GM19025 (cell line): ENCODE results near the gene FGF13.

Experiments
- ATAC-seq: cut with Tn5 transposase; IDR thresholded peaks from one replicate; pipeline ENCODE4 v1.9.1; 2021; ENCODE audit warnings: mild to moderate bottlenecking, low read depth, moderate library complexity; ENCODE audit not compliant: unreplicated experiment

The FGF13 gene

DNA sequence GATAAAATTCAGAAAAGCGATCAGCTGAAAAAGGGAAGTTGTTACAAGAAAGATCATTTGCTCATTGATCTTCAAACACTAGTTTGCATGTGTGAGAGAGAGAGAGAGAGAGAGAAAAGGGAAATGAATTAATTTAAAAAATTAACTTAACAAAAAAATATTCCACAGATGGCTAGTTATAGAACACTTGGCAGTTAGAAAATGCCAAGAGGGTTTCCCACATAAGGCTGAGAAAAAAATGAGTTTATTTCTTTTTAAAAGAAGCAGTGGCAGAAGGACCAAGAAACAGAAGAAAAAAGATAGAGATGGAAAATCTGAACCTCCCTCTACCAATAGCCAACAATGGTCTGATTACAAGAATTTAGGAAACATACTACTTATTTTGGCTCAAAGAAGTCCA, 47.1 kb downstream of the FGF13 start:
- no peak for ATAC-seq

DNA sequence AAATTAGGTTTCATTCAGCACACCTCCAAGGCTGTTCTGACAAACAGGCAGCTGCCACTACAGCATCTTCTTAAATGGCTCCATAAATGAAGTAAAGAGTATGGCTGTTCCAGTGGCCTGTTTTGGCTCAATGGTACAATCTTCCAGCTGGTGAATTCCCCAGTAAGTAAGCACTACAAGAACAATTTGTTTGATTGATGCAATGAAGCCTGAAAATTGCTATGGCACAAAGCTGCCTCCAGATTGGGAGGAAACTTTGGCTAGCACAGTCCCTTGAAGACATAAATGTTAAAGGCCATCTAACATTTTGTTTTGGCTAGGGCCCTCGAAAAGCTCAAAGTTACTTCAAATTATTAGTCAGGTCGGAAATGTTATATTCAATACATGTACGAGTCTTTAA, 47.5 kb downstream of the FGF13 start:
- no peak for ATAC-seq

DNA sequence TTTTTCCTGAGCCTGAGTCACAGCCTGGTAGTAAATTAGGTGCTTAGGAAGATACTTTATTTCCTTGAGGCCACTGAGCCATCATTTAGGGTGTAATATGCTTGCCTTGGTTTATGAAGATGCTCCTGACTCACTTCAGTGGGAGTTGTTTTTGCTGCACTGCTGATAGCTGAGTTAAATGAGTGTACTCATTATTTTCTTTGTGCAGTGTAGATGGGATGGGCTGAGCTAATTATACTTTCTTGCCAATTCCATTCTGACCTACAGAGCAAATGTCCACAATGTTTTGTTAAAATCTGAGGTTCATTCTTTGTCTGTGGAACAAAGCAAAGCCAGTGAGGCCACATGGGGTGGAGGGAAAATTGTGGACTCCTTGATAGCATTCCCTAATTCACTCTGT, 60.0 kb downstream of the FGF13 start:
- ATAC-seq = no peak

DNA sequence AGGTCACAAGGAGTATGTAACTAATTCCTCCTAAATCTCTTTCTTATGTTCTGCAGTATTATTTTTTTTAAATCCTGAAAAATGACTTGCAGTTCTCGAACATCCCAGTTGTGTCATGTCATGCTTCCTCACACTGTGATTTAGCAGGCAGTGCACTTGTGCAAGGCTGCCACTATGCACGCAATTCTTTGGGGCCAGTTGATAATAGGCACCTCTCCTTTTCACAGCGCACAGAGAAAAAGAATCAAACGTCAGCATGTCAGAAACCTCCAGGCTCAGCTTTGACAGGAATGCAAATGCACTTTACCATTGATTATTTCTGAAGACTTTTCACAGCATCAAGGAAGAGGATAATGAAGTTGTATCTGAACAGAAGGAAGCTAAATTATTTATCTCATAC, 62.9 kb downstream of the FGF13 start:
- ATAC-seq = no peak

DNA sequence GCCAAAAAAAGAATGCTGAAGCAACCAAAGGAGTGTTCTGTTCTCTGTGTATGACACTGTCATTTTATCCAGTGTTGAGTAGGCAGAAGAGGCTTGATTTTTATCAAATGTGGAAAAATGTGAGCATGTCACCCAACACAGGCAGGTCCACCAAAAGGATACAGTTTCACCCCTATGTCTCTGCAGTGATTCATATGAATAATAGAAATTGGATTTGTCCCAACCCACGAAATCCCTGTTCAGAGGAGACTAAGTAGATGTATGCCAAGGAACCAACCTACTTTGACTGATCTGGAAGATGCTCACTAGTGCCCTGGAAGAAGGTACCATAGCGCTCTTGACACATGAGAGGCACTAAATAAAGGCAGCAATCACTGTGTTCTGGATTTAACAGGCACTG, 72.5 kb downstream of the FGF13 start:
- no peak for ATAC-seq
